Glutamatergic neuron (in vitro differentiated cells): ENCODE measurements around the gene PLVAP. TPM values are rescaled to one million over a fixed set of nuclear protein-coding genes. Genes with fewer than 3 reads are reported as not detected.

Source experiments
- DNase-seq: peaks from one replicate; pipeline ENCODE4 v3.0.0; 2022
- H3K27ac Mint-ChIP-seq: one replicate; pipeline ENCODE4 v1.8.0; 2020; ENCODE audit warnings: mild to moderate bottlenecking, mixed read lengths, inconsistent platforms; ENCODE audit not compliant: unreplicated experiment
- H3K27me3 Mint-ChIP-seq: one replicate; pipeline ENCODE4 v1.8.0; 2020; ENCODE audit warnings: mild to moderate bottlenecking, moderate library complexity, mixed read lengths, inconsistent platforms; ENCODE audit not compliant: unreplicated experiment
- H3K36me3 Mint-ChIP-seq: one replicate; pipeline ENCODE4 v1.8.0; 2020; ENCODE audit warnings: mild to moderate bottlenecking, mixed read lengths, inconsistent platforms; ENCODE audit not compliant: unreplicated experiment
- H3K4me1 Mint-ChIP-seq: one replicate; pipeline ENCODE4 v1.8.0; 2020; ENCODE audit warnings: mild to moderate bottlenecking, low read depth, mixed read lengths, inconsistent platforms; ENCODE audit not compliant: unreplicated experiment
- H3K4me3 Mint-ChIP-seq: one replicate; pipeline ENCODE4 v1.8.0; 2020; ENCODE audit warnings: mild to moderate bottlenecking, mixed read lengths, inconsistent platforms; ENCODE audit not compliant: unreplicated experiment
- H3K9me3 Mint-ChIP-seq: one replicate; pipeline ENCODE4 v1.8.0; 2020; ENCODE audit warnings: mild to moderate bottlenecking, moderate library complexity, mixed read lengths, inconsistent platforms; ENCODE audit not compliant: unreplicated experiment
- total RNA-seq: library from RNA; stranded (reverse); fragmentation: NEBNext Ultra II Directional; extraction: Animal tissue kit (Norgen Biotek cat#: 25700); gene quantifications from one replicate; pipeline ENCODE4 v1.2.1, GENCODE V29; 2021; ENCODE audit not compliant: unreplicated experiment
- TF ChIP-seq, protein P1 (sequence below): fragments of 200-600 bp; sonication (generic); IDR thresholded peaks from one replicate; pipeline ENCODE4 v1.5.0; 2021; ENCODE audit not compliant: partially characterized antibody, unreplicated experiment

The PLVAP gene
- total RNA-seq, 1 donor from 2014 or later: not detected

DNA sequence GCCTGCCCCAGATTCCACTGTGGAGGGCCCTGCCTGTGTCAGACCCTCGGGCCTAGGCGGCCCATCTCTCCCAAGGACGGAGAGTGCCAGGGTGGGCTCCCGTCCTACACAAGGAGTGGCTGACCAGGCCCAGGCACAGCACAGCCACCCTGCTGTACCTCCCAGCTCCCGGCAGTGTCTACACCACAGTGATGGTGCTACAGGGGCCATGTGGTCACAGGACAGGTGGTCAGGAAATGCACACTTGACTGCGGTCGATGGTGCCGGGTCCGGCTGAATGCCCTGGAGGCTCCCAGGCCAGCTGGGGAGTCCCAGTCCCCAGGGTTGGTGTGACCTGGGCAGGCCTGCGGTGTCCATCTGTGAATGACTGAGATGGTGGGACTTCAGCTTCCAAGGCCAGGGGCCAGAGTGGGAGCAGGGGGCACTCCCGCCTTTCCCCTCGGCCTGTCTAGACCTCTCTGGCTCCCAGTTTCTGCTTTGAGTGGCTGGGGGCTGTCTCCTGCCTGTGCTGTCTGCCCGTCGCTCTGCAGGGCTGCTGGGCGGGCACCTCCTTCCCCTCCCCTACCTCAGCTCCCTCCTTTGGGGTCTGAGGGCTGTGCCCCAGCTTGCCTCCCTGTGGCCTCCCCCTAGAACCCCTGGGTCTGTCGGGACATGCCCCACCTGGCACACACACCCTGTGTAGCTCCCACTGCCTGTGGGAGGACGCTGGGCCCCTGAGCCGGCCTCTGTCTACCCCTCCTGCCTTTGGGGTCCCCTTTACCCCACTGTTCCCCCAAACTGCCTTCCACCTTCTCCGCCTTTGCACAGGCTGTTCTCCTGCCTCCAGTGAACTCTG, 55.3 kb downstream of the PLVAP start:
- Mint-ChIP-seq H3K36me3 (no peaks in the 10 kb centered on the region), H3K4me3 (peak overlapping the region; percentile 67), H3K27ac (peak overlapping the region; percentile 96), H3K4me1 (peaks cover 13% of the 10 kb centered on the region), H3K27me3 (peaks cover 7% of the 10 kb centered on the region), H3K9me3 (peaks cover 8% of the 10 kb centered on the region)
- TF ChIP-seq, protein P1, sequence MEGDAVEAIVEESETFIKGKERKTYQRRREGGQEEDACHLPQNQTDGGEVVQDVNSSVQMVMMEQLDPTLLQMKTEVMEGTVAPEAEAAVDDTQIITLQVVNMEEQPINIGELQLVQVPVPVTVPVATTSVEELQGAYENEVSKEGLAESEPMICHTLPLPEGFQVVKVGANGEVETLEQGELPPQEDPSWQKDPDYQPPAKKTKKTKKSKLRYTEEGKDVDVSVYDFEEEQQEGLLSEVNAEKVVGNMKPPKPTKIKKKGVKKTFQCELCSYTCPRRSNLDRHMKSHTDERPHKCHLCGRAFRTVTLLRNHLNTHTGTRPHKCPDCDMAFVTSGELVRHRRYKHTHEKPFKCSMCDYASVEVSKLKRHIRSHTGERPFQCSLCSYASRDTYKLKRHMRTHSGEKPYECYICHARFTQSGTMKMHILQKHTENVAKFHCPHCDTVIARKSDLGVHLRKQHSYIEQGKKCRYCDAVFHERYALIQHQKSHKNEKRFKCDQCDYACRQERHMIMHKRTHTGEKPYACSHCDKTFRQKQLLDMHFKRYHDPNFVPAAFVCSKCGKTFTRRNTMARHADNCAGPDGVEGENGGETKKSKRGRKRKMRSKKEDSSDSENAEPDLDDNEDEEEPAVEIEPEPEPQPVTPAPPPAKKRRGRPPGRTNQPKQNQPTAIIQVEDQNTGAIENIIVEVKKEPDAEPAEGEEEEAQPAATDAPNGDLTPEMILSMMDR: no peak
- DNase-seq: peak; percentile 75

DNA sequence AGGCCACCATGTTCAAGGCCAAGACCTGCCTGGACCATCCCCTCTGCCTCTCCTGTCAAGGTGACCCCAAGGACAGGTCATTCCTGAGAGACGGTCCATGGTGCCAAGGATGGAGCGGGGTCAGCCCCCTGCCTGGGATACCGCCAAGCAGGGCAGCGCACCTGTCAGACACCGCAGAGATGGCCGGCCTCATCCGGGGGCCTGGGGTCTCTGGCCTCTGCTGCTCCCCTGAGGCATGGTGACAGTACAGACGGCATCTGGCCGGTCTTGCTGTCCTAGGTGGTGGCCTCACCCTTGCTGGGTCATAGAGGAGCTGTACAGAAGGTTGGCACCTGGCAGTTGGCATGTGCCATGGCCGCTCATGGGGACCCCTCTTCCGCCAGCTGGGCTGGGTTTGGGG, 56.7 kb downstream of the PLVAP start:
- H3K36me3 Mint-ChIP-seq: no peaks in the 10 kb centered on the region
- H3K27me3 Mint-ChIP-seq: peaks cover 7% of the 10 kb centered on the region
- TF ChIP-seq, protein P1: no peak
- peaks cover 13% of the 10 kb centered on the region for H3K4me1 Mint-ChIP-seq
- no peak overlapping the region for H3K4me3 Mint-ChIP-seq
- H3K9me3 Mint-ChIP-seq: peaks cover 8% of the 10 kb centered on the region
- DNase-seq: no peak
- H3K27ac Mint-ChIP-seq: no peak overlapping the region

DNA sequence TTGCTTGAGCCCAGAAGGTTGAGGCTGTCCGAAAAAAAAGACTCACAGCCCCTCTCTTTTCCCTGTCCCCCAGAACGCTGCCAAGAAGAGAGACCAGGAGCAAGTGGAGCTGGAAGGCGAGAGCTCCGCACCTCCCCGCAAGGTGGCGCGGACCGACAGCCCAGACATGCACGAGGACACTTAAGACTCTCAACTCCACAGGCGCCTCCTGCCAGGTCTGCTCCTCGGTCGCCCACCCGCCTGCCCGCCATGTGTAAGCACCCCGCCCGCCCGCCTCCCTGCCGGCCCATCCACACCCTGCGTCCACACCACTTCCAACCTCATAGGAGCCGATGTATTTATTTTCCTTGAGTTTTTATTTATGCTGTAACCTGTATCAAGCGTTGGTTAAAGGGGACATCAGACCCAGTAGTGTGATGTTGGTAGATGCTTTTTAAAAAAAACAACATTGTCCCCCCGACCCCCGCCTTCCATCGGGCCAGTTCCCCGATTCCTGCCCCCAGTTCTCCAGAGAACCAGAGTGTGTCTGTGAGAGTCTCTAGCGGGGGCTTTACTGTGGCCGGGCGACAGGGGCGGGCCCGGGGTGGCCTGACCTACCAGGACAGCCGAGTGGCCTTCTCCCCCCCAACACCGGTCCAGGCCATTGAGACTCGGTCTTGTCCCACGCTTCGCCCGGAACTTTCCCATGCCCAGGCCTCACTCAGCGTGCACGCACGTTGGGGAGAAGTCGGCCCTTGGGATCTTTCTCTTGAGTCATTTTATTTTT, 57.5 kb downstream of the PLVAP start:
- Mint-ChIP-seq H3K27ac (no peak overlapping the region), H3K4me3 (no peak overlapping the region), H3K36me3 (no peaks in the 10 kb centered on the region), H3K9me3 (peaks cover 7% of the 10 kb centered on the region), H3K4me1 (peaks cover 13% of the 10 kb centered on the region), H3K27me3 (peaks cover 7% of the 10 kb centered on the region)
- DNase-seq: no peak
- TF ChIP-seq, protein P1: no peak

DNA sequence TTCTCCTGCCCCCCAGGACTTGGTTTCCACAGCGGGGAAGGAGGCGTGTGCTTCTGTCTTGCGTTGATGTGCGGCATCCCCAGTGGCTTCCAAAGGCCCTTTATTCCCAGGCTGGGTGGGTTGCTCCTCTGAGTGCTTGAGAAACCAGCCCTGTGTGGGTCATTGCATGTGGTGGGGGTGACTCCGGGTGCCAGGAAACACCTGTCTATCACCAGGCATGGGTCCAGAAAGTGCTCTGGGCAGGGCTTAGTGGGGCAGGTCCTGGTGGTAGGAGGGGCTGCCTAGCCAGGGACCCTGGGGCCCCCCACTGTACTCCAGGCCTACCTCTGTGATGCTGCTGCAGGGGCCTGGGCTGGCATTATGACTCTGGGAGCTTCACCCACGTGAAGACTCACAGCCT, 58.2 kb downstream of the PLVAP start:
- peaks cover 13% of the 10 kb centered on the region for H3K4me1 Mint-ChIP-seq
- H3K27me3 Mint-ChIP-seq: peaks cover 7% of the 10 kb centered on the region
- peaks cover 7% of the 10 kb centered on the region for H3K9me3 Mint-ChIP-seq
- no peak overlapping the region for H3K4me3 Mint-ChIP-seq
- TF ChIP-seq, protein P1: no peak
- no peak for DNase-seq
- no peaks in the 10 kb centered on the region for H3K36me3 Mint-ChIP-seq
- H3K27ac Mint-ChIP-seq: no peak overlapping the region
